ENCODE data around the gene TNKS2. TPM values are rescaled to one million over a fixed set of nuclear protein-coding genes. Genes with fewer than 3 reads are reported as not detected.

The TNKS2 gene
- total and polyA plus RNA-seq, 2 experiments from 2014 or later = 11.9 to 40.4 TPM

DNA sequence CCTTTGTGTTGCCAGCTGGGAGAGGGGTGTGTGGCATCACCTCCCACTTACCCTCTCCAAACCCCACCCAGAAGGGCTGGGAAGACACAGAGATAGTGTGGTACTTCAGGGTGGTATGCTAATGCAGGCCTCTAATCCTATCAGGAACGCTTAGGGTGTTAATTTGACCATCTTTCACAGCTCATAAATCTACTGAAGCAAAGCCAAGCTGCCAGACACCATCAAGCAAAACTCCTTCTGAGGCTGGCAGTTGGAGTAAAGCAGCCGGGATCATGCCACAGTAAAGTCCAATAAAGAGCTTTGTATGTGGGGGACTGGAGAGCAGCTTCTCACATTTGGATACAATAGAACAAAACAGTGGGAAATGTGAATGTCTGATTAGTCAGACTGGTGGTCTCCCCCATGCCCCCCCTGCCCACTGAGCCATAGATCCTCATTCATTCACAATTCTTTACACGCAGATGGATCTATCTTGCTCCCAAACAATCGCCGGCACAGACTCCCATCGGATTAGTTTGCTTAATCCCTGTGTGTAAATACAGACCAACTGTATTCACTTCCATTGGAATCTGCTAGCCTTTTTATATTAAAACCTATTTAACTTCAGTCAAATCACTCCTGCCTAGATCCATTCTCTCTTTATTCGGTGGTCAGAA, 81.4 kb downstream of the TNKS2 start:
- Histone ChIP-seq H2AFZ (peak overlapping the region; percentile 48), H3K4me1 (ENCODE audit: insufficient read depth) (peaks cover 8% of the 10 kb centered on the region), H3K9me3 (ENCODE audit: low read depth) (no peaks in the 10 kb centered on the region), H3K79me2 (no peaks in the 10 kb centered on the region), H3K4me3 (no peak overlapping the region), H3K36me3 (replicated peaks; ENCODE audit: insufficient read depth, low read depth) (no peaks in the 10 kb centered on the region), H3K9me2 (replicated peaks; ENCODE audit: insufficient read depth) (no peaks in the 10 kb centered on the region), H4K20me1 (ENCODE audit: insufficient read depth, poor library complexity, severe bottlenecking) (no peaks in the 10 kb centered on the region), H3K4me2 (peak overlapping the region; percentile 42), H3K27ac (no peak overlapping the region), H3K27me3 (no peaks in the 10 kb centered on the region)
- WGBS (ENCODE audit: low lambda C conversion rate, missing lambda C conversion rate) = 16% methylated on average over 7 of the region's 7 CpGs
- TF ChIP-seq, protein P1, sequence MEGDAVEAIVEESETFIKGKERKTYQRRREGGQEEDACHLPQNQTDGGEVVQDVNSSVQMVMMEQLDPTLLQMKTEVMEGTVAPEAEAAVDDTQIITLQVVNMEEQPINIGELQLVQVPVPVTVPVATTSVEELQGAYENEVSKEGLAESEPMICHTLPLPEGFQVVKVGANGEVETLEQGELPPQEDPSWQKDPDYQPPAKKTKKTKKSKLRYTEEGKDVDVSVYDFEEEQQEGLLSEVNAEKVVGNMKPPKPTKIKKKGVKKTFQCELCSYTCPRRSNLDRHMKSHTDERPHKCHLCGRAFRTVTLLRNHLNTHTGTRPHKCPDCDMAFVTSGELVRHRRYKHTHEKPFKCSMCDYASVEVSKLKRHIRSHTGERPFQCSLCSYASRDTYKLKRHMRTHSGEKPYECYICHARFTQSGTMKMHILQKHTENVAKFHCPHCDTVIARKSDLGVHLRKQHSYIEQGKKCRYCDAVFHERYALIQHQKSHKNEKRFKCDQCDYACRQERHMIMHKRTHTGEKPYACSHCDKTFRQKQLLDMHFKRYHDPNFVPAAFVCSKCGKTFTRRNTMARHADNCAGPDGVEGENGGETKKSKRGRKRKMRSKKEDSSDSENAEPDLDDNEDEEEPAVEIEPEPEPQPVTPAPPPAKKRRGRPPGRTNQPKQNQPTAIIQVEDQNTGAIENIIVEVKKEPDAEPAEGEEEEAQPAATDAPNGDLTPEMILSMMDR (IDR thresholded peaks at IDR 0.05; ENCODE audit: poor library complexity) = no peak
- TF ChIP-seq EZH2phosphoT487 (IDR thresholded peaks at IDR 0.05; ENCODE audit: low read depth, severe bottlenecking, unreplicated experiment) (no peak), EZH2 (IDR thresholded peaks at IDR 0.05; ENCODE audit: borderline replicate concordance) (no peak)
- DNase-seq (ENCODE audit: low spot score) = no peak

DNA sequence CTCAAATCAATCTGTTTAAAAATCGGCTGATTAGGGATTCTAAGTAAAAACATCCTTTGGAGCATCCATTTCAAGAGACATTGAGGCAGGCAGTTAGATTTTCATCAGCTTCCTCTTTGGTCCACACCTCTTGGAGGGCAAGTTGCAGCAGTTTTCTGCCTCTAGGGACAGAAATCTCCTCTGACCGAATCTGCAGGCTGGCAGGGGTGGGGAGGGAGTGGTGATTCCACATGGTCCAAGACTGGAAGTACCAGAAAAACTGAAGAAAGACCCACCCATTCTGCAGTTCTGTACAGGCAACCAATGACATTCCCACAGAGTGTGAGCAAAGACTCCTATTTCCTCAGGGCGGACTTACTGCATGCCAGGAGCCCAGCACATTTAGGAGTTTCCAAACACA, 82.1 kb downstream of the TNKS2 start:
- H3K79me2 ChIP-seq = no peaks in the 10 kb centered on the region
- H3K36me3 ChIP-seq (replicated peaks; ENCODE audit: insufficient read depth, low read depth) = no peaks in the 10 kb centered on the region
- H3K4me1 ChIP-seq (ENCODE audit: insufficient read depth) = peaks cover 8% of the 10 kb centered on the region
- H2AFZ ChIP-seq = peak overlapping the region; percentile 48
- 24% methylated on average over 3 of the region's 3 CpGs for WGBS (ENCODE audit: low lambda C conversion rate, missing lambda C conversion rate)
- no peak overlapping the region for H3K4me3 ChIP-seq
- H3K27me3 ChIP-seq = no peaks in the 10 kb centered on the region
- H3K4me2 ChIP-seq = peak overlapping the region; percentile 42
- H3K27ac ChIP-seq = no peak overlapping the region
- no peaks in the 10 kb centered on the region for H4K20me1 ChIP-seq (ENCODE audit: insufficient read depth, poor library complexity, severe bottlenecking)
- TF ChIP-seq, protein P1 (IDR thresholded peaks at IDR 0.05; ENCODE audit: poor library complexity) = no peak
- TF ChIP-seq EZH2phosphoT487 (IDR thresholded peaks at IDR 0.05; ENCODE audit: low read depth, severe bottlenecking, unreplicated experiment) (no peak), EZH2 (IDR thresholded peaks at IDR 0.05; ENCODE audit: borderline replicate concordance) (no peak)
- H3K9me3 ChIP-seq (ENCODE audit: low read depth) = no peaks in the 10 kb centered on the region
- no peaks in the 10 kb centered on the region for H3K9me2 ChIP-seq (replicated peaks; ENCODE audit: insufficient read depth)
- peak; percentile 28 for DNase-seq (ENCODE audit: low spot score)

DNA sequence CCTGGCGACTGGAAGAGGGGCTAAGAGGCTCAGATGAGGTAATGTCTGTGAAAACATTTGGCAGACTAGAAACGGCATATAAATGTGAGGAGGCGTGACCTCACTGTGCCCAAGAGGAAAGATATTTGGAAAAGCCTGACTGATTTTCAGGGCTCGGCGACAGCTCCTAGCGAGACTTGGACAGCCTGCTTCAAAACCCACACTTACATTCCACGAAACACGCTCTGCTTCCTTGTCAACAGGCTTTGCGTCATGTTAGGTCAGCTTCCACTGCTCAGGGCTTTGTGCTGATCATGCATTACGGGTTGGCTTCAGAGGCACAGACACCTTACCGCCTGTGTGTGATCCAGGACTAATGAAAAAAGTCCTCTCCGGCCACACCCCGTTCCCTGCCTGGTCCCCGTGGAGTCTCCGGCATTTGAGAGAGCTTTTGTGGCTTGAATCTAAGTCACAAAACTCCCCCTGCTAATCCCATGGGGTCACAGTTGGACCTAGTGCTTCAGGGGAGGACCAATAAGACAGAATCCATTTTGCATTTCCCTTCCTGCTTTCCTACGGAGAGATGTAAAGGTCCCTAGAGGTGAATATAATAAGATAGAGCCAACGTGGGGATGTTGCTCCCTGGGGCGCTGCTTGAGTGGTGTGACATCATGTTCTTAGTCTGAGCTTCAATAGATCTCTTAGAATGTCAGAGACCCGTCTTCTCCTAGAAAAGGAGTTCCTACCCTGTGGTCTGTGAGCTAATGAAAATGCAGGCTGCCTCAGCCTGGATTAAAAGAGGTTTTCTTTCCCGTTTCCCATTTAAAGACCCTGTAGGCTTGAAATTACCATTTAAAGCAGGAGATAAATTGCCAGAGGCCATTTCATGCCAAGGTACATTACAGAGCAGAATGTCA, 85.6 kb downstream of the TNKS2 start:
- Histone ChIP-seq H3K36me3 (replicated peaks; ENCODE audit: insufficient read depth, low read depth) (no peaks in the 10 kb centered on the region), H3K4me3 (no peak overlapping the region), H3K4me2 (peak overlapping the region; percentile 62), H3K79me2 (no peaks in the 10 kb centered on the region), H3K27ac (peak overlapping the region; percentile 10), H2AFZ (peak overlapping the region; percentile 23), H4K20me1 (ENCODE audit: insufficient read depth, poor library complexity, severe bottlenecking) (no peaks in the 10 kb centered on the region), H3K4me1 (ENCODE audit: insufficient read depth) (peaks cover 19% of the 10 kb centered on the region), H3K9me2 (replicated peaks; ENCODE audit: insufficient read depth) (no peaks in the 10 kb centered on the region), H3K27me3 (no peaks in the 10 kb centered on the region), H3K9me3 (ENCODE audit: low read depth) (no peaks in the 10 kb centered on the region)
- TF ChIP-seq EZH2 (IDR thresholded peaks at IDR 0.05; ENCODE audit: borderline replicate concordance) (no peak), EZH2phosphoT487 (IDR thresholded peaks at IDR 0.05; ENCODE audit: low read depth, severe bottlenecking, unreplicated experiment) (no peak)
- TF ChIP-seq, protein P1 (IDR thresholded peaks at IDR 0.05; ENCODE audit: poor library complexity) = no peak
- WGBS (ENCODE audit: low lambda C conversion rate, missing lambda C conversion rate) = 34% methylated on average over 20 of the region's 20 CpGs
- DNase-seq (ENCODE audit: low spot score) = peak; percentile 69

All from hepatocyte (in vitro differentiated cells).